B cell (primary cell): ENCODE data around the gene ZBTB16. TPM values are rescaled to one million over a fixed set of nuclear protein-coding genes. Genes with fewer than 3 reads are reported as not detected.

ENCODE experiments used
- ATAC-seq: fragments of 200-7000 bp; cut with Tn5 transposase; one replicate; pipeline ENCODE4 v1.10.0; 2021; ENCODE audit warnings: low read depth, mild to moderate bottlenecking, moderate number of reproducible peaks, moderate library complexity
- CTCF ChIA-PET: fragments of 350-600 bp; sonication (Branson Sonifier 250); formaldehyde crosslinking; loops from one replicate; lab custom pipeline; 2021; ENCODE audit warnings: antibody characterized with exemption, inconsistent platforms; lab: Charles Lee
- POLR2A ChIA-PET: fragments of 350-600 bp; sonication (Branson Sonifier 250); formaldehyde crosslinking; loops from one replicate; lab custom pipeline; 2021; ENCODE audit warnings: antibody characterized with exemption; lab: Charles Lee
- DNase-seq: peaks from one replicate; pipeline ENCODE4 v3.0.0; 2013
- H2AFZ ChIP-seq: 2 replicates; pipeline ENCODE4 v1.6.1; 2012; ENCODE audit warnings: mild to moderate bottlenecking, low read depth, low read length; ENCODE audit not compliant: insufficient read depth, poor library complexity, severe bottlenecking
- H3K27ac ChIP-seq, 2 donors: 1 replicate in 1 of 2; 2 replicates in 1 of 2; pipeline ENCODE4 v1.5.1; 2012 to 2013; ENCODE audit warnings: low read length in 2 of 2, mild to moderate bottlenecking in 2 of 2, moderate library complexity in 1 of 2
- H3K27me3 ChIP-seq, 4 experiments: fragments of 200-600 bp in 1 of 4; sonication (generic) in 1 of 4; replicated peaks in 1 of 4; 1 replicate in 2 of 4; 2 replicates in 2 of 4; pipeline versions ENCODE4 v1.6.1 to v1.7.0; 2013 to 2016; ENCODE audit warnings: low read length in 3 of 4, mild to moderate bottlenecking in 2 of 4, mixed read lengths in 1 of 4, moderate library complexity in 1 of 4; ENCODE audit not compliant: insufficient read depth in 4 of 4, control insufficient read depth in 3 of 4; ENCODE audit errors: control extremely low read depth in 1 of 4
- H3K36me3 ChIP-seq, 2 experiments: replicated peaks in 1 of 2; 1 replicate in 1 of 2; 2 replicates in 1 of 2; pipeline versions ENCODE4 v1.6.1 to v1.7.1; 2013; ENCODE audit warnings: low read length in 1 of 2; ENCODE audit not compliant: insufficient read depth in 2 of 2, control insufficient read depth in 1 of 2; ENCODE audit errors: control extremely low read depth in 1 of 2, extremely low read depth in 1 of 2
- H3K4me1 ChIP-seq, 2 donors: fragments of 200-600 bp in 1 of 2; sonication (generic) in 1 of 2; 1 replicate in 1 of 2; 2 replicates in 1 of 2; pipeline versions ENCODE4 v1.5.1 to v1.6.1; 2013 to 2017; ENCODE audit warnings: low read length in 2 of 2; ENCODE audit not compliant: control insufficient read depth in 2 of 2, insufficient read depth in 2 of 2
- H3K4me2 ChIP-seq: replicated peaks from 2 replicates; pipeline ENCODE3; 2012; ENCODE audit warnings: mild to moderate bottlenecking, low read depth, low read length; ENCODE audit not compliant: poor library complexity, severe bottlenecking
- H3K4me3 ChIP-seq, 5 experiments: fragments of 200-600 bp in 1 of 5; sonication (generic) in 1 of 5; 1 replicate in 3 of 5; 2 replicates in 2 of 5; pipeline versions ENCODE4 v1.5.1 to v1.7.0; 2011 to 2016; ENCODE audit warnings: low read length in 4 of 5, mild to moderate bottlenecking in 4 of 5, low read depth in 2 of 5, control low read depth in 1 of 5, moderate library complexity in 1 of 5; ENCODE audit not compliant: insufficient read depth in 1 of 5; ENCODE audit errors: control extremely low read depth in 1 of 5, extremely low read depth in 1 of 5
- H3K79me2 ChIP-seq: fragments of 200-600 bp; sonication (generic); one replicate; pipeline ENCODE4 v1.6.0; 2016; ENCODE audit warnings: low read length; ENCODE audit not compliant: control insufficient read depth, insufficient read depth
- H3K9ac ChIP-seq: fragments of 200-600 bp; sonication (generic); 2 replicates; pipeline ENCODE4 v1.6.1; 2017; ENCODE audit warnings: mild to moderate bottlenecking, low read length, moderate library complexity
- H3K9me3 ChIP-seq, 3 donors: one replicate each; pipeline versions ENCODE4 v1.6.1 to v1.7.1; 2013; ENCODE audit warnings: low read length in 2 of 3; ENCODE audit not compliant: control insufficient read depth in 2 of 3, insufficient read depth in 1 of 3; ENCODE audit errors: control extremely low read depth in 1 of 3
- H4K20me1 ChIP-seq: 2 replicates; pipeline ENCODE4 v1.6.0; 2012; ENCODE audit warnings: mild to moderate bottlenecking, low read length; ENCODE audit not compliant: insufficient read depth, control insufficient read depth, poor library complexity, severe bottlenecking
- H3K27ac Mint-ChIP-seq: one replicate; pipeline ENCODE4 v1.8.0; 2021; ENCODE audit warnings: mixed read lengths
- H3K27me3 Mint-ChIP-seq: one replicate; pipeline ENCODE4 v1.8.0; 2021; ENCODE audit warnings: mixed read lengths
- H3K4me1 Mint-ChIP-seq: one replicate; pipeline ENCODE4 v1.8.0; 2021; ENCODE audit warnings: mixed read lengths
- H3K4me3 Mint-ChIP-seq: one replicate; pipeline ENCODE4 v1.8.0; 2021; ENCODE audit warnings: mixed read lengths
- H3K9me3 Mint-ChIP-seq: one replicate; pipeline ENCODE4 v1.8.0; 2022; ENCODE audit warnings: mixed read lengths; ENCODE audit not compliant: insufficient read depth
- EZH2 ChIP-seq: IDR thresholded peaks from 2 replicates; pipeline ENCODE4 v1.6.1; 2012; ENCODE audit warnings: borderline replicate concordance, low read depth, mild to moderate bottlenecking, moderate library complexity, low read length; ENCODE audit not compliant: insufficient read depth, poor library complexity, severe bottlenecking
- WGBS: methylation state at CpG from one replicate; pipeline ENCODE4 v1.1.5; 2013; ENCODE audit warnings: missing lambda C conversion rate; ENCODE audit not compliant: insufficient coverage; 5-methylcytosine and 5-hydroxymethylcytosine counted together
- intact Hi-C: fragments of 100-400 bp; cut with micrococcal nuclease; formaldehyde crosslinking; loops from one replicate; pipeline ENCODE4 v1.10.0; 2022
- polyA plus RNA-seq: library from polyadenylated mRNA; depleted of rRNA; stranded (reverse); fragments of >200 nt; gene quantifications from 2 replicates; pipeline ENCODE4 v1.2.3, GENCODE V29; 2012
- total RNA-seq, 2 donors: library from RNA; stranded (reverse); fragments of 120-200 nt in 1 of 2; gene quantifications; 1 replicate in 1 of 2; 2 replicates in 1 of 2; pipeline versions ENCODE4 v1.2.3 to v1.2.4, GENCODE V29; 2013 to 2022
- TF ChIP-seq, protein P1 (sequence below): fragments of 200-600 bp; IDR thresholded peaks from one replicate; pipeline ENCODE4 v1.8.0; 2022; ENCODE audit warnings: antibody characterized with exemption, mild to moderate bottlenecking

Gene ZBTB16
- total and polyA plus RNA-seq, 2 donors (not counting 1 experiment from before 2014, with no cell fraction given) = 16.0 to 20.6 TPM

DNA sequence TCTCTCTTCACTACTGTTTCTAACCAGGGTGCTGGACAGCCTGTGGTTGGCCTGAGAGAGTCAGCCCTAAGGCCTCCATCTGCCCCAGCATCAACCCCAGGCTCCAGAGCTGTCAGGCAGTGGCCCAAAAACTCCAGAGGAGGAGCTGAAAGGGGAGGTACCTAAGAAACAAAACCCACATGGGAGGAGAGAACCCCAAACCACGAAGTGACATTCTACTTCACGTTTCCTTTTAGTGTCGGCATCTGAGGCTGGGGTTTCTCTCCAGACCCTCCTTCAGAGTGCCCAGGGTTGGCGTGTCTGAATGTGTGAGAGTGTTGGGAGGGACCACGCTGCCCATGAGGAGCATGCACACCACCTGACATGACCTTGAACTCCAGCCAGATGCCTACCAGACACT, 166.8 kb downstream of the ZBTB16 start:
- no CpG with 5 or more reads among the region's 5 CpGs for WGBS
- no peak for TF ChIP-seq EZH2
- TF ChIP-seq, protein P1, sequence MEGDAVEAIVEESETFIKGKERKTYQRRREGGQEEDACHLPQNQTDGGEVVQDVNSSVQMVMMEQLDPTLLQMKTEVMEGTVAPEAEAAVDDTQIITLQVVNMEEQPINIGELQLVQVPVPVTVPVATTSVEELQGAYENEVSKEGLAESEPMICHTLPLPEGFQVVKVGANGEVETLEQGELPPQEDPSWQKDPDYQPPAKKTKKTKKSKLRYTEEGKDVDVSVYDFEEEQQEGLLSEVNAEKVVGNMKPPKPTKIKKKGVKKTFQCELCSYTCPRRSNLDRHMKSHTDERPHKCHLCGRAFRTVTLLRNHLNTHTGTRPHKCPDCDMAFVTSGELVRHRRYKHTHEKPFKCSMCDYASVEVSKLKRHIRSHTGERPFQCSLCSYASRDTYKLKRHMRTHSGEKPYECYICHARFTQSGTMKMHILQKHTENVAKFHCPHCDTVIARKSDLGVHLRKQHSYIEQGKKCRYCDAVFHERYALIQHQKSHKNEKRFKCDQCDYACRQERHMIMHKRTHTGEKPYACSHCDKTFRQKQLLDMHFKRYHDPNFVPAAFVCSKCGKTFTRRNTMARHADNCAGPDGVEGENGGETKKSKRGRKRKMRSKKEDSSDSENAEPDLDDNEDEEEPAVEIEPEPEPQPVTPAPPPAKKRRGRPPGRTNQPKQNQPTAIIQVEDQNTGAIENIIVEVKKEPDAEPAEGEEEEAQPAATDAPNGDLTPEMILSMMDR = no peak
- H3K9me3 Mint-ChIP-seq = no peaks in the 10 kb centered on the region
- H3K4me2 ChIP-seq = no peak overlapping the region
- H3K36me3 ChIP-seq = no peaks in the 10 kb centered on the region
- peaks cover 15% of the 10 kb centered on the region for H3K27me3 Mint-ChIP-seq
- POLR2A ChIA-PET = no interaction called here
- no peak overlapping the region for H3K4me3 Mint-ChIP-seq
- intact Hi-C loops = no loop called here
- no peak overlapping the region for H3K9ac ChIP-seq
- DNase-seq (no peak), ATAC-seq (no peak)
- no peaks in the 10 kb centered on the region for H3K9me3 ChIP-seq
- H3K4me1 ChIP-seq = no peaks in the 10 kb centered on the region
- H3K27ac ChIP-seq = no peak overlapping the region
- no peak overlapping the region for H3K27ac Mint-ChIP-seq
- CTCF ChIA-PET = no interaction called here
- H3K79me2 ChIP-seq = no peaks in the 10 kb centered on the region
- H3K27me3 ChIP-seq = no peaks in the 10 kb centered on the region
- no peaks in the 10 kb centered on the region for H4K20me1 ChIP-seq
- H2AFZ ChIP-seq = no peak overlapping the region
- H3K4me1 Mint-ChIP-seq = peaks cover 5% of the 10 kb centered on the region
- H3K4me3 ChIP-seq = no peak overlapping the region

DNA sequence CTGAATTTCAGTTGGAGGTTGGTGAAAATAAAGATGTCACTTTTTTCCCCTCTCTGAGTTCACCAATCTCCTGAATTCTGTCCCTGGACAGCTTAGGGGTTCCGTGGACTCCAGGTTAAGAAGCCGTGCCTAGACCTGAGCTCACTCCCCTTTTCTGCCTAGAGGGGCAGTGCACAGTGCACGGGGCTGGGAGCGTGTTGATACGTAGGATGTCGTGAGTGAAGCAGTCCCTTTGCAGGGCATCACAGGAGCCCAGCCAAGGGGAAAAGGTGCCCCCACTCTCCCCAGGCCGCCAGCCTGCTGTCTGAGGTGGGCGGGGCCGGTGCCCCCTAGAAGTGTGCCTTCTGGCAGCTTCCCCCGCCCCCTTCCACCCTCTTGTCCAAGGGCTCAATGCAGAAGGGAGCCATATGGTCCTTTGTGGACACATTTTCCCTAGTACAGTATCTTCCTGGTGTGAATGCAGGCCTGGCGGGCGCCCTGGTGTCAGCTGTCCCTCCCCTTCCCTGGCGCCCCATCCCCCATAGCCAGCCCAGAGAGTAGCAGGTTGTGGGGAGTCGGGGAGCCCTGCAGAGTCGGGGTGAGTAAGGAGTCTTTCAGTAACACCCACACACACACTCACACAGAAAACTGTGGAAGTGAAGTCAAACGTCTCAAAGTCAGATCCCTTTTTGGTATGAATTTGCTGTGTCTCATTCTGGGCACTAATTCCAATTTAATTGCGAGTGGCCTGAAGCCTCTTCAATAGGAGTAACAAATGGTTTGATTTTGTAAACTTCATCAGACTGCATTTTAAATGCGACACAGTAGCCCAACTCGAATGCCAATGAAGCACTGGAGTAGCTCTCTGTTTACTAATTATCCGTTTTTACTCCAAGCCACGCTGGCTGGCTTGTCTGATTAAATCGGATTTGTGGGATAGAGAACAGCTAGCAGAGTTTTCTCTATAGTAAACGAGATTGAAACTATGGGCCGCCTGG, 169.2 kb downstream of the ZBTB16 start:
- Histone ChIP-seq H3K4me1 (no peaks in the 10 kb centered on the region), H2AFZ (no peak overlapping the region), H3K4me3 (no peak overlapping the region), H3K36me3 (no peaks in the 10 kb centered on the region), H3K27me3 (no peaks in the 10 kb centered on the region), H4K20me1 (peaks cover 4% of the 10 kb centered on the region), H3K79me2 (no peaks in the 10 kb centered on the region), H3K9ac (no peak overlapping the region), H3K9me3 (no peaks in the 10 kb centered on the region), H3K4me2 (no peak overlapping the region), H3K27ac (no peak overlapping the region)
- WGBS = 95% methylated on average over 14 of the region's 24 CpGs
- Mint-ChIP-seq H3K27me3 (peaks cover 12% of the 10 kb centered on the region), H3K27ac (no peak overlapping the region), H3K4me1 (peaks cover 5% of the 10 kb centered on the region), H3K9me3 (no peaks in the 10 kb centered on the region), H3K4me3 (no peak overlapping the region)
- ATAC-seq = no peak
- TF ChIP-seq EZH2 = no peak
- TF ChIP-seq, protein P1 = no peak
- DNase-seq = no peak
- intact Hi-C loops = no loop called here
- POLR2A ChIA-PET = no interaction called here
- CTCF ChIA-PET = no interaction called here
